ENCODE data around the gene HECW1.

- TF ChIP-seq POLR2AphosphoS5 (IDR thresholded peaks at IDR 0.05; ENCODE audit: low read depth, low read length), result no peak
- TF ChIP-seq, protein P1, sequence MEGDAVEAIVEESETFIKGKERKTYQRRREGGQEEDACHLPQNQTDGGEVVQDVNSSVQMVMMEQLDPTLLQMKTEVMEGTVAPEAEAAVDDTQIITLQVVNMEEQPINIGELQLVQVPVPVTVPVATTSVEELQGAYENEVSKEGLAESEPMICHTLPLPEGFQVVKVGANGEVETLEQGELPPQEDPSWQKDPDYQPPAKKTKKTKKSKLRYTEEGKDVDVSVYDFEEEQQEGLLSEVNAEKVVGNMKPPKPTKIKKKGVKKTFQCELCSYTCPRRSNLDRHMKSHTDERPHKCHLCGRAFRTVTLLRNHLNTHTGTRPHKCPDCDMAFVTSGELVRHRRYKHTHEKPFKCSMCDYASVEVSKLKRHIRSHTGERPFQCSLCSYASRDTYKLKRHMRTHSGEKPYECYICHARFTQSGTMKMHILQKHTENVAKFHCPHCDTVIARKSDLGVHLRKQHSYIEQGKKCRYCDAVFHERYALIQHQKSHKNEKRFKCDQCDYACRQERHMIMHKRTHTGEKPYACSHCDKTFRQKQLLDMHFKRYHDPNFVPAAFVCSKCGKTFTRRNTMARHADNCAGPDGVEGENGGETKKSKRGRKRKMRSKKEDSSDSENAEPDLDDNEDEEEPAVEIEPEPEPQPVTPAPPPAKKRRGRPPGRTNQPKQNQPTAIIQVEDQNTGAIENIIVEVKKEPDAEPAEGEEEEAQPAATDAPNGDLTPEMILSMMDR (IDR thresholded peaks at IDR 0.05), result no peak
- TF ChIP-seq, protein P2, sequence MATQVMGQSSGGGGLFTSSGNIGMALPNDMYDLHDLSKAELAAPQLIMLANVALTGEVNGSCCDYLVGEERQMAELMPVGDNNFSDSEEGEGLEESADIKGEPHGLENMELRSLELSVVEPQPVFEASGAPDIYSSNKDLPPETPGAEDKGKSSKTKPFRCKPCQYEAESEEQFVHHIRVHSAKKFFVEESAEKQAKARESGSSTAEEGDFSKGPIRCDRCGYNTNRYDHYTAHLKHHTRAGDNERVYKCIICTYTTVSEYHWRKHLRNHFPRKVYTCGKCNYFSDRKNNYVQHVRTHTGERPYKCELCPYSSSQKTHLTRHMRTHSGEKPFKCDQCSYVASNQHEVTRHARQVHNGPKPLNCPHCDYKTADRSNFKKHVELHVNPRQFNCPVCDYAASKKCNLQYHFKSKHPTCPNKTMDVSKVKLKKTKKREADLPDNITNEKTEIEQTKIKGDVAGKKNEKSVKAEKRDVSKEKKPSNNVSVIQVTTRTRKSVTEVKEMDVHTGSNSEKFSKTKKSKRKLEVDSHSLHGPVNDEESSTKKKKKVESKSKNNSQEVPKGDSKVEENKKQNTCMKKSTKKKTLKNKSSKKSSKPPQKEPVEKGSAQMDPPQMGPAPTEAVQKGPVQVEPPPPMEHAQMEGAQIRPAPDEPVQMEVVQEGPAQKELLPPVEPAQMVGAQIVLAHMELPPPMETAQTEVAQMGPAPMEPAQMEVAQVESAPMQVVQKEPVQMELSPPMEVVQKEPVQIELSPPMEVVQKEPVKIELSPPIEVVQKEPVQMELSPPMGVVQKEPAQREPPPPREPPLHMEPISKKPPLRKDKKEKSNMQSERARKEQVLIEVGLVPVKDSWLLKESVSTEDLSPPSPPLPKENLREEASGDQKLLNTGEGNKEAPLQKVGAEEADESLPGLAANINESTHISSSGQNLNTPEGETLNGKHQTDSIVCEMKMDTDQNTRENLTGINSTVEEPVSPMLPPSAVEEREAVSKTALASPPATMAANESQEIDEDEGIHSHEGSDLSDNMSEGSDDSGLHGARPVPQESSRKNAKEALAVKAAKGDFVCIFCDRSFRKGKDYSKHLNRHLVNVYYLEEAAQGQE (IDR thresholded peaks at IDR 0.05; ENCODE audit: insufficient read depth in 1 of 2, low read depth in 2 of 2, low read length in 1 of 2), result no peak
Observed at GRCh38 chr7:43490016-43490415, 377.6 kb downstream of the HECW1 start.
